Coronary artery (tissue), 2 donors: ENCODE measurements around the gene TRAF3.
"Not testable (repeated sequence)": the region's sequence is repeated elsewhere in the genome, so short reads cannot be mapped to it uniquely, and the experiment has no call there.

Experiments used
- DNase-seq: peaks from one replicate; pipeline ENCODE4 v3.0.0-alpha.2; 2017; ENCODE audit warnings: low spot score
- H3K27ac ChIP-seq, 2 donors: fragments of 200-600 bp; sonication (generic); one replicate each; pipeline ENCODE4 v1.5.1; 2016 to 2019
- H3K4me3 ChIP-seq: fragments of 200-600 bp; sonication (generic); 2 replicates; pipeline ENCODE4 v1.5.1; 2016; ENCODE audit warnings: mild to moderate bottlenecking, moderate library complexity
- CTCF ChIP-seq: fragments of 200-600 bp; sonication (generic); IDR thresholded peaks from one replicate; pipeline ENCODE4 v1.5.1; 2019; ENCODE audit warnings: antibody characterized with exemption

Gene TRAF3

DNA sequence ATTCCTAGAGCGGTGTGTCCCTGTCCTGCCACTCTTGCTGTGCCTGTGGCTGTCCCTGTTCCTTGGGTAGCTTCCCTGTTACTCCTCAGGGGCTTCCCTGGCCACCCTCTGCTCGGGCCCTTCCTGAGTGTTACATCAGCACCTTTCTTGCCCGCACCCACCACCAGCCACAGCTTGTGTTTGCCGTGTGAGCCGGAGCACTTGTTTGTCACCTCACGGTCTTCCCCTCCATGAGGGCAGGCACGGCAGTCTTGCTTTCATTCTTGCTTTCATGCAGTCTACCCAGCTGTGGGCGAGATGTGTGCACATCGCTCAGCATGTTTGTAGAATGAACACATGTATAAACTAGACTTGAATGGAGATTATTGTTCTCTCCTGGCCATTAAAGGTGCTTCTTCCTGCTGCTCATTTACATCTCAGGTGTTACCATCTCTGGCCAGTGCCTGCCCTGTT lies 42.0 kb downstream of the TRAF3 start:
- no peak for TF ChIP-seq CTCF
- Histone ChIP-seq H3K4me3 (no peak overlapping the region), H3K27ac (no peak overlapping the region)
- no peak for DNase-seq

DNA sequence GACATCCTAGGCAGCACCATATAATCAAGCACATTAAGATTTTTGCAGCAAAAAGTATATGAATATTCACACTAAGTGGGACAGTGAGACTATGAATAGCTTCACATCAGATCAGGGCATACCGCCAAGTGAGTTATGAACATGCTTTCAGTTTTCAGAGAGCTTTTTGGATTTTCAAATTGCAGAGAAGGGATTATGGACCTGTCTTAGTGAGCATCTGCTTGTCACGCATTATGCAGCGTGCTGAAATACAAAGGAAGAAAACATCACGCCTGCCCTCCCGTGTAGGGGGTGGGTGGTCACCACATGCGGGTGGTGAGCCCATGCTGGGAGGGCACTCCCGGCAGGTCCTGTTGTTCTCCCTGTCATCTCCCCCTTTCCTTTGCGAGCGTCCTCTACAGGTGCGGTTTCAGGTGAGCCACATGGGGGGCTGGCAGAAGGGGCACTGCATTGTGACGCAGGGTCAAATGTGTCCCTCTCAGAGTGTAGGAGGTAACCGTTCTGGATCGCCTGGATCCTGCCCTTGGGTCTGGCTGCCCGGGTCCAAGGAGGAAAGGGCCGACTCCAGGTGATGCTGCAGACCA lies 42.6 kb downstream of the TRAF3 start:
- no peak for TF ChIP-seq CTCF
- DNase-seq = no peak
- Histone ChIP-seq H3K27ac (no peak overlapping the region), H3K4me3 (no peak overlapping the region)

DNA sequence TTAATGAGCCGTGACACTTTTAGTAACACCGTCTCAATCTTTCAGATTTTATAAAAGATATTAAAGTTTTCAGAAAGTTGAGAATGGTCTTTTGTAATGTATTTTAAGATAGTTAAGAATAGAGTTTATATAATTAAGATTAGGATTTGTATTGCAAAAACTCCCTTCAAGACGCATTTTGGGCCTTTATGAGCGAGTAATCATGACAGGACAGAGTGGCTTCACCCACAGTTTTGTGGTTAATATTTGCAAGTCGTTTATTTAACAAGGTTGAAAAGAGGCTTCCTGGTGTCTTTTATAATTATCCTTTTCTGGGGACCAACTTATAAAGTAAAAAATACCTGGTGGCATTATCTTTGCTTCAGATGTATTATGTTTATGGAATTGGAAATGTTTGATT lies 44.0 kb downstream of the TRAF3 start:
- Histone ChIP-seq H3K27ac (no peak overlapping the region), H3K4me3 (no peak overlapping the region)
- no peak for DNase-seq
- TF ChIP-seq CTCF = no peak

DNA sequence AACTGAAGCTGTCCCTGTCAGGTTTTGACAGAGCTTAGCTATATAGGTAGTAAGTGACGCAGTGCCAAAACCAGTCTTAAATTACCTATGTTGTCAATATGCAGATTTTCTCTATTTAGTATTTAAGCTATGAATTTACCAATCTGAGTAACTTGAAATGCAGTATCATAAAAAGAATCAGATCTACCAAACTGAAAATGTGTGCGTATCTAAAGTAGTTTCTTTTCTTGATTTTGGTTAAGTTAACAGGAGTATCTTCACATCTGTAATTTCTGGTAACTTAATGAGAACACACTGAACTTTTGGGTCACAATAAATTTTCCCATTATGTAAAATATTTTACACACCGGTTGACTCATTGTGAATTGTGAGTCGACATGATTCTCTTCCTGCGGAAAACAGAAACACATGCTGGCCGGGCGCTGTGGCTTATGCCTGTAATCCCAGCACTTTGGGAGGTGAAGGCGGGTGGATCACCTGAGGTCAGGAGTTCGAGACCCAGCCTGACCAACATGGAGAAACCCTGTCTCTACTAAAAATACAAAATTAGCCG lies 45.1 kb downstream of the TRAF3 start:
- DNase-seq = no peak
- no peak for TF ChIP-seq CTCF
- H3K27ac ChIP-seq = no peak overlapping the region

DNA sequence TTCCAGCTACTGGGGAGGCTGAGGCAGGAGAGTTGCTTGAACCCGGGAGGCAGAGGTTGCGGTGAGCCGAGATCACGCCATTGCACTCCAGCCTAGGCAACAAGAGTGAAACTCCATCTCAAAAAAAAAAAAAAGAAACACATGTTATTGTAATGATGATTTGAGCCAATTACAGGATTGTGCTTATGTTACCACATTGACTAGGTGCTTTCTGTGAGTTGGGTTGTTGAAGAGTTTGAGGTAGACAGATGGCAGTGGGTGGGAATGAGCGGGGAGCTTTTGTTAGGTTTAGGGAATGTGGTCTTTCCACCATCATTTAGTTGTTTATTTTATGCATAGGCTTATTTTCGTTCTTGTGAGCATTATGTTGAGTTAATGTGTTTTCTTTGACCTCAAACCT lies 45.6 kb downstream of the TRAF3 start:
- not testable (repeated sequence) for H3K27ac ChIP-seq, H3K4me3 ChIP-seq, DNase-seq

More for the DNA sequence above, 45.1 kb downstream of the TRAF3 start:
- H3K4me3 ChIP-seq = no peak overlapping the region

- no peak for DNase-seq
- Histone ChIP-seq H3K27ac (no peak overlapping the region), H3K4me3 (no peak overlapping the region)
- no peak for TF ChIP-seq CTCF
These were observed 46.3 kb downstream of the TRAF3 start for GRCh38 chr14:102823546-102823945.

DNA sequence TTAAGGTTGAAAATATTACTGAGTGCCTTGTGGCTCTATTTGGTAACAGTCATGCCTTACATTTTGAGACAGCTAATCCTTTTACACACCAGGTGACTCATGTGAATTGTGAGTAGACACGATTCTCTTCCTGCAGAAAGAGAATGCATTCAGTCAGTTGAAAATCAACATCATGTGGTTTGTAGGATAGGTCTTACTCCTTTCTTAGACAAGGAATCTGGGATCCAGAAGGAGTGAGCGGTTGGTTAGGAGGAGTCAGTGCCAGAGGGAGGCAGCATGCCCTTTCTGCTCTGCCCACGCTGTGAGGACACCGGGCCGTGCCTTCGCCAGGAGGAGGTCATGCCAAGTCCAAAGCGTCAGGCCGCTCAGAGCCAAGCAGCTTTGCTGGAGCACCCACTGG lies 47.6 kb downstream of the TRAF3 start:
- no peak for TF ChIP-seq CTCF
- H3K27ac ChIP-seq = no peak overlapping the region
- H3K4me3 ChIP-seq = no peak overlapping the region
- no peak for DNase-seq
